Measurements from ENCODE around the gene ANGEL1.

ANGEL1 gene

DNA sequence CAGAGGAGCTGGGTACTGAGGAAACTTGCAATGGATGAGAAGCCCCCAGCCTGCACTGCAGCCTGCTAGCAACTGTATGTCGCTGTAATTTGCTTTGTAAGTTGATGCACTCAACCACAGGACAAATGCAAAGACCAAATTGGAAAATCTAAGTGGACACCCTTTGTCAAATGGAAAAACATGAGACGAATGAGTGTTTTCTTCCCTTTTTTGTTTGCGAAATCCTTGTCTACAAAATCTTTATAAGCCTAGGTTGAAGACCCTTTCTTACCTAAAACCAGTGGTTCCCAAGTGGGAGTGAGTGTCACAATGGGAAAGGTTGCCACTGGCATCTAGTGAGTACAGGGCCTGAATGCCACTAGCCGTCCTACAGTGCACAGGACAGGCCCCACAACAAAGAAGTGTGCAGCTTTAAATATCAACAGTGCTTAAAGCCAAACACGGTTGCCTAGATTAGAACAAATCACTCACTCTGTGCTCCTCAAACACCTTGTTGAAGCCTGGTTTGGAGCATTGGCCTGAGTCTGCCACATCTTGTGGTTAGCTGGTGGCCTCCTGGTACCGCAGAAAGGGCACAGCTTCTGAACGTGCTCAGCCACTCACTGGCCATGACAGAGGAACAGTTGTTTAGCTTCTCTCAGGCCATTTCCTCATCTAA lies 59.0 kb downstream of the ANGEL1 start:
- TF ChIP-seq ZFP30 (CRISPR knock-in tag; IDR thresholded peaks at IDR 0.05), result no peak
- no peak for TF ChIP-seq RARB (CRISPR knock-in tag; IDR thresholded peaks at IDR 0.05)
- TF ChIP-seq, protein P1, sequence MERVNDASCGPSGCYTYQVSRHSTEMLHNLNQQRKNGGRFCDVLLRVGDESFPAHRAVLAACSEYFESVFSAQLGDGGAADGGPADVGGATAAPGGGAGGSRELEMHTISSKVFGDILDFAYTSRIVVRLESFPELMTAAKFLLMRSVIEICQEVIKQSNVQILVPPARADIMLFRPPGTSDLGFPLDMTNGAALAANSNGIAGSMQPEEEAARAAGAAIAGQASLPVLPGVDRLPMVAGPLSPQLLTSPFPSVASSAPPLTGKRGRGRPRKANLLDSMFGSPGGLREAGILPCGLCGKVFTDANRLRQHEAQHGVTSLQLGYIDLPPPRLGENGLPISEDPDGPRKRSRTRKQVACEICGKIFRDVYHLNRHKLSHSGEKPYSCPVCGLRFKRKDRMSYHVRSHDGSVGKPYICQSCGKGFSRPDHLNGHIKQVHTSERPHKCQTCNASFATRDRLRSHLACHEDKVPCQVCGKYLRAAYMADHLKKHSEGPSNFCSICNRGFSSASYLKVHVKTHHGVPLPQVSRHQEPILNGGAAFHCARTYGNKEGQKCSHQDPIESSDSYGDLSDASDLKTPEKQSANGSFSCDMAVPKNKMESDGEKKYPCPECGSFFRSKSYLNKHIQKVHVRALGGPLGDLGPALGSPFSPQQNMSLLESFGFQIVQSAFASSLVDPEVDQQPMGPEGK (CRISPR knock-in tag; IDR thresholded peaks at IDR 0.05; ENCODE audit: borderline replicate concordance), result no peak
- TF ChIP-seq SNAI2 (CRISPR knock-in tag; IDR thresholded peaks at IDR 0.05), result no peak
- no peak for TF ChIP-seq TCF4 (CRISPR knock-in tag; IDR thresholded peaks at IDR 0.05; ENCODE audit: borderline replicate concordance)
- no peak for ATAC-seq

DNA sequence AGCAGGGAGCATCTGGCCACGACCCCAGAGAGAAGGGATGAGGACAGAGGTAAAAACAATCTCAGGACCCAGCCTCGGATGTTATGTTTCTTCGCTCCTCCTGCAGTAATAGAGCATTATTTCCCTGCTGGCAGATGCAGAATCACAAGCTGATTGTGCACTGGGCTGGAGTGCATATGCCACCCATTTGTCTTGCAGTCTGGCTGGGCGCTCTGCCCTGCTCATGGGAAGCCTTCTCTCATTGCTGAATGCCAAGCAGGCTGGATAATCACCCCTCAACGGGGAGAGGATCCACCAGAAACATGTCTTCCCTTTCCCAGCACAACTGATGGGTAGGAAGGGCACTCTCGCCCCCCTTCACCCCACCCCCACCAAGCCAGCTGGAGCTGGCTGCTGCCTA lies 59.9 kb downstream of the ANGEL1 start:
- ATAC-seq, result no peak
- TF ChIP-seq TOX (CRISPR knock-in tag; IDR thresholded peaks at IDR 0.05; ENCODE audit: borderline replicate concordance), result no peak
- TF ChIP-seq CSDC2 (CRISPR knock-in tag; IDR thresholded peaks at IDR 0.05), result no peak

DNA sequence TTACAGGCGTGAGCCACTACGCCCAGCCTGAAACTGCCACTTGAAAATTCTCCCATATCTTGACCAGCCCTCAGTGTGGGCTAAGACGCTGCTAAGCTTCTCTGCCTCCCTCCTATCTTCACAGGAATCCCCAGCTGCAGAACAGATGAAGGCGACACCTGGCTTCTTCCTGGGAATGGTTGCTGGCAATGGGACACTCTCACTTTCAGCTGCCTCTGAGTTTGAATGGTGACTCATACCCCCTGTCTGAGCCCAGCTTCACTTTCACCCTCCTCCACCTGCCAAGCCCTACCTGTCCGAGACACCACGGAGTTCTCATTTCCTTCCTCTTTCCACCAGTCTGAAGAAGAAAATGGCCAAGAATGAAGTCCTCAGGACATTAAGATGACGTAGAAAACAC lies 69.7 kb downstream of the ANGEL1 start:
- TF ChIP-seq OSR1 (CRISPR knock-in tag; IDR thresholded peaks at IDR 0.05), result no peak
- TF ChIP-seq ZFP30 (CRISPR knock-in tag; IDR thresholded peaks at IDR 0.05), result no peak
- TF ChIP-seq ZFP3 (CRISPR knock-in tag; IDR thresholded peaks at IDR 0.05), result no peak
- no peak for TF ChIP-seq ZC3H10 (CRISPR knock-in tag; IDR thresholded peaks at IDR 0.05)
- TF ChIP-seq GLIS3 (CRISPR knock-in tag; IDR thresholded peaks at IDR 0.05), result no peak
- no peak for TF ChIP-seq BACH2 (CRISPR knock-in tag; IDR thresholded peaks at IDR 0.05; ENCODE audit: borderline replicate concordance)
- no peak for TF ChIP-seq TOX (CRISPR knock-in tag; IDR thresholded peaks at IDR 0.05; ENCODE audit: borderline replicate concordance)
- no peak for TF ChIP-seq ZNF8 (CRISPR knock-in tag; IDR thresholded peaks at IDR 0.05)
- no peak for TF ChIP-seq SNAI2 (CRISPR knock-in tag; IDR thresholded peaks at IDR 0.05)
- no peak for TF ChIP-seq RARB (CRISPR knock-in tag; IDR thresholded peaks at IDR 0.05)
- TF ChIP-seq CSDC2 (CRISPR knock-in tag; IDR thresholded peaks at IDR 0.05), result no peak
- TF ChIP-seq, protein P2, sequence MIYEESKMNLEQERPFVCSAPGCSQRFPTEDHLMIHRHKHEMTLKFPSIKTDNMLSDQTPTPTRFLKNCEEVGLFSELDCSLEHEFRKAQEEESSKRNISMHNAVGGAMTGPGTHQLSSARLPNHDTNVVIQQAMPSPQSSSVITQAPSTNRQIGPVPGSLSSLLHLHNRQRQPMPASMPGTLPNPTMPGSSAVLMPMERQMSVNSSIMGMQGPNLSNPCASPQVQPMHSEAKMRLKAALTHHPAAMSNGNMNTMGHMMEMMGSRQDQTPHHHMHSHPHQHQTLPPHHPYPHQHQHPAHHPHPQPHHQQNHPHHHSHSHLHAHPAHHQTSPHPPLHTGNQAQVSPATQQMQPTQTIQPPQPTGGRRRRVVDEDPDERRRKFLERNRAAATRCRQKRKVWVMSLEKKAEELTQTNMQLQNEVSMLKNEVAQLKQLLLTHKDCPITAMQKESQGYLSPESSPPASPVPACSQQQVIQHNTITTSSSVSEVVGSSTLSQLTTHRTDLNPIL (CRISPR knock-in tag; IDR thresholded peaks at IDR 0.05; ENCODE audit: low read depth), result no peak
- TF ChIP-seq ARNTL (CRISPR knock-in tag; IDR thresholded peaks at IDR 0.05; ENCODE audit: borderline replicate concordance, low read depth), result no peak
- no peak for TF ChIP-seq ESRRG (CRISPR knock-in tag; IDR thresholded peaks at IDR 0.05)
- TF ChIP-seq, protein P3, sequence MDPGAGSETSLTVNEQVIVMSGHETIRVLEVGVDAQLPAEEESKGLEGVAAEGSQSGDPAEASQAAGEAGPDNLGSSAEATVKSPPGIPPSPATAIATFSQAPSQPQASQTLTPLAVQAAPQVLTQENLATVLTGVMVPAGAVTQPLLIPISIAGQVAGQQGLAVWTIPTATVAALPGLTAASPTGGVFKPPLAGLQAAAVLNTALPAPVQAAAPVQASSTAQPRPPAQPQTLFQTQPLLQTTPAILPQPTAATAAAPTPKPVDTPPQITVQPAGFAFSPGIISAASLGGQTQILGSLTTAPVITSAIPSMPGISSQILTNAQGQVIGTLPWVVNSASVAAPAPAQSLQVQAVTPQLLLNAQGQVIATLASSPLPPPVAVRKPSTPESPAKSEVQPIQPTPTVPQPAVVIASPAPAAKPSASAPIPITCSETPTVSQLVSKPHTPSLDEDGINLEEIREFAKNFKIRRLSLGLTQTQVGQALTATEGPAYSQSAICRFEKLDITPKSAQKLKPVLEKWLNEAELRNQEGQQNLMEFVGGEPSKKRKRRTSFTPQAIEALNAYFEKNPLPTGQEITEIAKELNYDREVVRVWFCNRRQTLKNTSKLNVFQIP (CRISPR knock-in tag; IDR thresholded peaks at IDR 0.05; ENCODE audit: borderline replicate concordance, low read depth), result no peak
- TF ChIP-seq PPARA (CRISPR knock-in tag; IDR thresholded peaks at IDR 0.05; ENCODE audit: borderline replicate concordance), result no peak
- no peak for TF ChIP-seq ZNF565 (CRISPR knock-in tag; conservative IDR thresholded peaks at IDR 0.05; ENCODE audit: low read depth)
- TF ChIP-seq, protein P4, sequence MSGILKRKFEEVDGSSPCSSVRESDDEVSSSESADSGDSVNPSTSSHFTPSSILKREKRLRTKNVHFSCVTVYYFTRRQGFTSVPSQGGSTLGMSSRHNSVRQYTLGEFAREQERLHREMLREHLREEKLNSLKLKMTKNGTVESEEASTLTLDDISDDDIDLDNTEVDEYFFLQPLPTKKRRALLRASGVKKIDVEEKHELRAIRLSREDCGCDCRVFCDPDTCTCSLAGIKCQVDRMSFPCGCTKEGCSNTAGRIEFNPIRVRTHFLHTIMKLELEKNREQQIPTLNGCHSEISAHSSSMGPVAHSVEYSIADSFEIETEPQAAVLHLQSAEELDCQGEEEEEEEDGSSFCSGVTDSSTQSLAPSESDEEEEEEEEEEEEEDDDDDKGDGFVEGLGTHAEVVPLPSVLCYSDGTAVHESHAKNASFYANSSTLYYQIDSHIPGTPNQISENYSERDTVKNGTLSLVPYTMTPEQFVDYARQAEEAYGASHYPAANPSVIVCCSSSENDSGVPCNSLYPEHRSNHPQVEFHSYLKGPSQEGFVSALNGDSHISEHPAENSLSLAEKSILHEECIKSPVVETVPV (CRISPR knock-in tag; IDR thresholded peaks at IDR 0.05), result no peak
- TF ChIP-seq ZNF70 (CRISPR knock-in tag; IDR thresholded peaks at IDR 0.05), result no peak
- ATAC-seq, result no peak

DNA sequence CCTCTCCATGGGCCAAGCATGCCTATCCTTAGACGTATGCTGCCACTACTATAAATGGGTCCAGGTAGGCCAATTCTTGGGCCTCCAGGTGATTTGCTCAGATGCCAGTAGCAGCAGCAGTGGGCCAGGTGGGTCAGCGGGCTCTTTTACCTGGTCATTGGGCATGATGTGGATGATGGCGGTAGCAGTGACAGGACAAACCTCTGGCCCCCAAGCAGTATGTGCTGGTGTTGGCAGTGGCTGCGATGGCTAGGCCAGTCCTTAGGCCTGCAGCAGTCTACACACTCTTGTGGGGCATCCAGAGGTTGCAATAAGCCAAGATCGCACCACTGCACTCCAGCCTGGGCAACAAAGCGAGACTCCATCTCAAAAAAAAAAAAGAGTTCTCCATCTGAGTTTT lies 70.5 kb downstream of the ANGEL1 start:
- no peak for ATAC-seq
- TF ChIP-seq ARNTL (CRISPR knock-in tag; IDR thresholded peaks at IDR 0.05; ENCODE audit: borderline replicate concordance, low read depth) (no peak), TOX (CRISPR knock-in tag; IDR thresholded peaks at IDR 0.05; ENCODE audit: borderline replicate concordance) (no peak), TCF4 (CRISPR knock-in tag; IDR thresholded peaks at IDR 0.05; ENCODE audit: borderline replicate concordance) (no peak), ISL1 (CRISPR knock-in tag; IDR thresholded peaks at IDR 0.05) (no peak), ZFP3 (CRISPR knock-in tag; IDR thresholded peaks at IDR 0.05) (no peak), SNAI2 (CRISPR knock-in tag; IDR thresholded peaks at IDR 0.05) (no peak), OSR1 (CRISPR knock-in tag; IDR thresholded peaks at IDR 0.05) (no peak), RARB (CRISPR knock-in tag; IDR thresholded peaks at IDR 0.05) (no peak), ESRRG (CRISPR knock-in tag; IDR thresholded peaks at IDR 0.05) (no peak), ZNF70 (CRISPR knock-in tag; IDR thresholded peaks at IDR 0.05) (no peak)
- TF ChIP-seq, protein P5, sequence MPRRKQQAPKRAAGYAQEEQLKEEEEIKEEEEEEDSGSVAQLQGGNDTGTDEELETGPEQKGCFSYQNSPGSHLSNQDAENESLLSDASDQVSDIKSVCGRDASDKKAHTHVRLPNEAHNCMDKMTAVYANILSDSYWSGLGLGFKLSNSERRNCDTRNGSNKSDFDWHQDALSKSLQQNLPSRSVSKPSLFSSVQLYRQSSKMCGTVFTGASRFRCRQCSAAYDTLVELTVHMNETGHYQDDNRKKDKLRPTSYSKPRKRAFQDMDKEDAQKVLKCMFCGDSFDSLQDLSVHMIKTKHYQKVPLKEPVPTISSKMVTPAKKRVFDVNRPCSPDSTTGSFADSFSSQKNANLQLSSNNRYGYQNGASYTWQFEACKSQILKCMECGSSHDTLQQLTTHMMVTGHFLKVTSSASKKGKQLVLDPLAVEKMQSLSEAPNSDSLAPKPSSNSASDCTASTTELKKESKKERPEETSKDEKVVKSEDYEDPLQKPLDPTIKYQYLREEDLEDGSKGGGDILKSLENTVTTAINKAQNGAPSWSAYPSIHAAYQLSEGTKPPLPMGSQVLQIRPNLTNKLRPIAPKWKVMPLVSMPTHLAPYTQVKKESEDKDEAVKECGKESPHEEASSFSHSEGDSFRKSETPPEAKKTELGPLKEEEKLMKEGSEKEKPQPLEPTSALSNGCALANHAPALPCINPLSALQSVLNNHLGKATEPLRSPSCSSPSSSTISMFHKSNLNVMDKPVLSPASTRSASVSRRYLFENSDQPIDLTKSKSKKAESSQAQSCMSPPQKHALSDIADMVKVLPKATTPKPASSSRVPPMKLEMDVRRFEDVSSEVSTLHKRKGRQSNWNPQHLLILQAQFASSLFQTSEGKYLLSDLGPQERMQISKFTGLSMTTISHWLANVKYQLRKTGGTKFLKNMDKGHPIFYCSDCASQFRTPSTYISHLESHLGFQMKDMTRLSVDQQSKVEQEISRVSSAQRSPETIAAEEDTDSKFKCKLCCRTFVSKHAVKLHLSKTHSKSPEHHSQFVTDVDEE (CRISPR knock-in tag; IDR thresholded peaks at IDR 0.05), result no peak

Measured in SK-N-SH treated with all-trans-retinoic acid at 6 μM for 48 hours (cell line).